Melanocyte of skin (primary cell): ENCODE measurements around the gene CCDC106. TPM values are rescaled to one million over a fixed set of nuclear protein-coding genes. Genes with fewer than 3 reads are reported as not detected.

Source experiments
- total RNA-seq, 2 donors: library from RNA; depleted of rRNA; stranded (reverse); fragments of >200 nt; gene quantifications; 2 replicates each; pipeline ENCODE4 v1.2.3, GENCODE V29; 2012

The CCDC106 gene
- total RNA-seq, result 10 to 100 TPM in 1 of 2 donors, 1 to 10 TPM in 1; 9.7 to 16.2 TPM

DNA sequence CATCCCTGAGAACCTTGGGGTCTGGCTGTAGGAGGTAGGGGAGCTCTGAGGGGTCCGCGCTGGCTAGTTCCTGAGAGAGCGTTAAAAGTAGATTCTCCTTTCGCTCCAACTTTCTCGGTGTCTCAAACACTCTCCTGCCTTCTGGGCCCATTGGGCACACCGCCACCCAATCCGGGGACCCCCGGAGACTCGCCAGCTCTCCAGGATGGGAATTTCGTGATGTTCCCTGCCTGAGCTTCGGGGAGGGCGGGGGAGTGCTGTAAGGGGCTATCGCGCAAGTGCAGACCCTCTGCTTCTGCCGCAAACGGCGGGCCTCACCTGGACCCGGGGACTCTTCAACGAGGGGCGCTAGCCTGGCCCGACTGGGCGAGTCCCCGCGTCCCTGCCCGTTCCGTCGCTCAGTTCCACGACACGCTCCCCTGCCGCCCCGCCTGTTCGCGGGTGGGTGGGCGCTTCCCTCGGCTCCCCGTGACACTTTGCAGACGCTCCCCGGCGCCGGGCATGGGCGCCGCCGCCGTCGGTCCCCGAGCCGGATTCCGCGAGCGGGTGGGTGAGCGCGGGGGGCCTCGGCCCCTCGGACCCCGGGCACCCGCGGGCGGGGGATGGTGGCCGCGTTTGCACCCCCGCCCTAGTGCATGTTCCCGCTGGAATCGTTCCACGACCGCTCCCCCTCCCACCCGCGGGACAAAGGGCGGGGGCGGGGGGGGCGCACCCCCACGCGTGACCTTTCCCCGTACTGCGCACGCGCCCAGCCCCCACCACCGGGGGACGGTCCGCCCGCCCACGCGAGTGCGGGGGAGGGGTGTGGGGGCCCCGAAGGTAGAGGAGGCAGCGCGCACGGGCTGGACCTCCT, at the start of gene CCDC106:
Gene CCDC106, plus strand, starts transcription at position 481 of the 853 bp plus-strand sequence. CDS start 835 bp downstream, outside the sequence.

DNA sequence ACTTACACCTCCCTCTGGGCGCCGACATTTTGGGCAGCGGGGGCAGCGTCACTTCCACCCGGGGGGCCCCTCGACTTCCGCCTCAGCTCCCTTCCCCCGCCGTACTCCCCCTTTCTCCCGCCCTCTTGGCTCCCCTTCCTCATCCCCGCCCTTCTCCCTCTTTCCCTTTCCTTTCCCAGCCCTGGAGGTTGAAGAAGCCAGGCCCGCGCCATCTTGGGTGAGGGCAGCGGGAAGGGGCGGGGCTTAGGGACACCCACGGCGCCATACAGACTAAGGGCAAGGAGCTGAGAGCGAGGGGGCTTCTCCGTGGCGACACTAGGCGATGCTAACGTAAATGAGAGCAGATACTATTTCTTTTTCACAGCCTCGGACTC, 48.6 kb upstream of the CCDC106 start, which contains the start of gene FIZ1:
Gene FIZ1, minus strand, starts transcription at position 50 of the 374 bp plus-strand sequence. CDS start 1,652 bp downstream, outside the sequence.

GRCh38 chr19:55599842-55600661, 48.0 kb upstream of the CCDC106 start, which contains the start of gene ZNF524:
Gene ZNF524 (plus strand): TSS chr19:55600288. CDS start chr19:55602113, 1,825 bp downstream.

GRCh38 chr19:55605637-55606470, 42.2 kb upstream of the CCDC106 start, which contains the start of gene ZNF865:
Gene ZNF865 (plus strand): TSS chr19:55605647. CDS start chr19:55613619, 7,972 bp downstream.

GRCh38 chr19:55624109-55625003, 23.7 kb upstream of the CCDC106 start, which contains the start of gene ZNF784:
Gene ZNF784 (minus strand): TSS chr19:55624566. CDS start chr19:55624561, 5 bp downstream.

GRCh38 chr19:55640577-55641425, 7.2 kb upstream of the CCDC106 start, which contains the start of gene ZNF580:
Gene ZNF580 (plus strand): TSS chr19:55641002. CDS start chr19:55642509, 1,507 bp downstream.

DNA sequence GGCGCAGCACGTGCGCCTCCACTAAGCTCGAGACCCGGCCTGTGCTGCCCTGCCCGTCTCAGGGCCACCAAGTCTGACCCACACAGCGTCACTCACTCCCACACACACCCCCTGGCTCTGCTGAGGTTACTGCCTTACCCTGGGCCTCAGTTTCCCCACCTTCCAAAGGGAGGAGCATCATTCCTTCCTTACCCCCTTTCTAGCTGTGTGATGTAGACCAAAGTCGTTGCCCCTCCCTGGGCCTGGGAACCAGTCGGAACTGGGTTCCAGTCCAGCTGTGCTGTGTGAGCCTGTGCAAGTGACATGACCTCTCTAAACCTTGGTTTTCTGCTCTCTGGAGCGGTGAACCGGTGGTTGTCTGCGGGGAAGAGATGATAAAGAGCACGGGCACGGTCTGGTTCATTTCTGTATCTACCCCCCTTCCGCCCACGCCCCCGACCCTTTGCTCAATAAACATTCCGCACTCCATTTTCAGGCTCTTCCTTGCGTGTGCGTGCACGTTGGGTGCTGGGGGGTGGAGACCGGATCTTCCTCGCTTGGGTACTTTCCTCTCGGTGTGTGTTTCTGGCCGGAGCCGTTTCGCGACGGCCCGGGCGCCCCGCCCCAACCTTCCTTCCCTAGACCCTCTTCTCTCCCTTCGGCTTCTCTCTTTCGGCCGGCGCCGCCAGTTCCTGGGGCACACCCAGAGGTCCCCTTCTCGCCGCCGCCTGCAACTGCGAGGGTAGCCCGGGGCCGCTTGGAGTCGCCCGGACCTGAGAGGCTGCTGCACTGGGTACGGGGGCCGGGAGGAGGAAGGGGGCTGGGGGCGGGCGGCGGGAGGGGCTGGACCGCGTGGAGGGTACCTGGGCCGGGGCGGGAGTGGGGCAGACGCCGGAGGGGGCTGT, 4.8 kb upstream of the CCDC106 start, which contains the start of gene ZNF581:
Gene ZNF581, plus strand, starts transcription at position 647 of the 884 bp plus-strand sequence. CDS start 923 bp downstream, outside the sequence.

GRCh38 chr19:55654868-55655647, 7.0 kb downstream of the CCDC106 start, which contains the start of gene U2AF2:
Gene U2AF2 (plus strand): TSS chr19:55655035. CDS start chr19:55655105, 70 bp downstream.

DNA sequence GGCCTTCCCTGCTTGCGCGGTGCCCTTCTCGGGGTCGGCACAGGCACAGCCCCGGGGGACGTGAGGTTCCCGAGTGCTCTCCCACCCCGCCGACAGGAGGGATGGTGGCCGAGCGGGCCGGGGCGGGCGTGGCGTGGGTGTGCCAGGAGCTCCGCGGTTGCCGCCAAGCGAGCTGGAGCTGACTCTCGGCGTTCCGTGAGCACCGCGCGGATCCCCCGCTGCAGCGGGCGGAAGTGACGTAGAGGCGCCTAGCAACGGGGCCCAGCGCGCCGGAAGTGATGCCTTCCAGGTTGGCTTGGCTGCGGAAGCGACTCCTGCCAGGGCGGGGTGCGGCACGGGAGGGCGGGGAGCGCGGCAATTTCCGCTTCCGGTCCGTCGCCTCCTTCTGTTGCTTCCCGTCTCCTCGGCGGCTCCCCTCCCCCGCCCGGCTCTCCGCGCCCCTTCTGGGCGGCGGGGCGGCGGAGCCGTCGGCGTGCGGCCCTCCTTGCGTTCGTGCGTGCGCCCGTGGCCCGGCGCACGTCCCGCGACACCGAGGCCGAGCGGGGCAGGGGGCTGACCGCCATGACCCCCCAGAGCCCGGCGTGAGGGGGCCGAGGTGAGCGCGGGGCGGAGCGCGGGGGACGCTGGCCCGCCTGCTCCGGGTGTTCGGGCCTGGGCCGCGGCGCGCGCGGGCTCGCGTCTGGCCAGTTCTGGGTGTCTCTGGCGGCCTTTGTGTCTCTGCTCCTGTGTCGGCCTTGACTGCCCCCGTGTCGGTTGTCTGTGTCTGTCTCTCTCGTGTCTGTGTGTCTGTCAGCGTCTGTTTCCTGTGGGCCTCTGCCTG, 27.0 kb downstream of the CCDC106 start, which contains the start of gene EPN1:
Gene EPN1, plus strand, starts transcription at position 386 of the 820 bp plus-strand sequence. CDS start 3,402 bp downstream, outside the sequence.

Other genes with a start within 250 kb of the CCDC106 start
- 100 to 1,000 TPM; 248 to 380 TPM for gene UBE2S, start 240.4 kb upstream of the CCDC106 start, total RNA-seq
- not detected for gene SHISA7, start 204.9 kb upstream of the CCDC106 start, total RNA-seq
- gene ISOC2, start 186.6 kb upstream of the CCDC106 start, total RNA-seq, result 10 to 100 TPM; 66.4 to 95.6 TPM
- gene C19orf85, start 183.5 kb upstream of the CCDC106 start, total RNA-seq, result not detected
- 1 to 10 TPM; 4.8 to 5.7 TPM for gene ZNF628, start 171.6 kb upstream of the CCDC106 start, total RNA-seq
- gene NAT14, start 163.0 kb upstream of the CCDC106 start, total RNA-seq, result 10 to 100 TPM; 13.4 to 18.6 TPM
- under 1 TPM; 0.67 to 0.69 TPM for gene SSC5D, start 159.8 kb upstream of the CCDC106 start, total RNA-seq
- gene SBK2, start 111.1 kb upstream of the CCDC106 start, total RNA-seq, result not detected
- not detected for gene SBK3, start 102.7 kb upstream of the CCDC106 start, total RNA-seq
- 1 to 10 TPM; 4.5 to 7.0 TPM for gene ZNF579, start 67.4 kb upstream of the CCDC106 start, total RNA-seq
- 1 to 10 TPM; 2.4 to 3.3 TPM for gene FIZ1, start 48.7 kb upstream of the CCDC106 start, total RNA-seq
- 1 to 10 TPM; 6.3 to 6.9 TPM for gene ZNF524, start 47.9 kb upstream of the CCDC106 start, total RNA-seq
- 1 to 10 TPM; 1.4 to 2.3 TPM for gene ZNF865, start 42.6 kb upstream of the CCDC106 start, total RNA-seq
- gene ZNF784, start 23.6 kb upstream of the CCDC106 start, total RNA-seq, result 1 to 10 TPM; 3.3 to 4.5 TPM
- 1 to 10 TPM; 6.0 to 6.5 TPM for gene ZNF580, start 7.2 kb upstream of the CCDC106 start, total RNA-seq
- 10 to 100 TPM; 10.7 to 14.0 TPM for gene ZNF581, start 4.6 kb upstream of the CCDC106 start, total RNA-seq
- 100 to 1,000 TPM in 1 of 2 donors, 10 to 100 TPM in 1; 81.9 to 141 TPM for gene U2AF2, start 6.8 kb downstream of the CCDC106 start, total RNA-seq
- gene EPN1, start 27.0 kb downstream of the CCDC106 start, total RNA-seq, result 10 to 100 TPM; 23.3 to 29.9 TPM
- not detected for gene NLRP9, start 90.2 kb downstream of the CCDC106 start, total RNA-seq
- not detected for gene RFPL4A, start 110.9 kb downstream of the CCDC106 start, total RNA-seq
- gene RFPL4AL1, start 120.9 kb downstream of the CCDC106 start, total RNA-seq, result not detected
- gene NLRP11, start 183.8 kb downstream of the CCDC106 start, total RNA-seq, result not detected
- gene NLRP4, start 188.3 kb downstream of the CCDC106 start, total RNA-seq, result not detected